DOHH2 (cell line): Measurements from ENCODE around the gene DOCK10.

Source experiments
- H3F3A ChIP-seq: fragments of 200-600 bp; sonication (generic), shearing (Covaris generic); 2 replicates; pipeline ENCODE4 v1.6.0; 2016; ENCODE audit warnings: antibody characterized with exemption, mild to moderate bottlenecking; ENCODE audit not compliant: control insufficient read depth, insufficient read depth
- H3K27ac ChIP-seq: fragments of 200-600 bp; sonication (generic); 2 replicates; pipeline ENCODE4 v1.5.1; 2014; ENCODE audit warnings: low read depth, mild to moderate bottlenecking, low read length, moderate library complexity
- H3K27me3 ChIP-seq: fragments of 200-600 bp; sonication (generic); 2 replicates; pipeline ENCODE4 v1.6.1; 2014; ENCODE audit warnings: mild to moderate bottlenecking, low read length, mixed read lengths; ENCODE audit not compliant: control insufficient read depth
- H3K36me3 ChIP-seq: fragments of 200-600 bp; sonication (generic); 2 replicates; pipeline ENCODE4 v1.6.1; 2014; ENCODE audit warnings: mild to moderate bottlenecking, low read length, moderate library complexity, mixed read lengths; ENCODE audit not compliant: control insufficient read depth
- H3K4me1 ChIP-seq: fragments of 200-600 bp; sonication (generic); 2 replicates; pipeline ENCODE4 v1.6.1; 2014; ENCODE audit warnings: mild to moderate bottlenecking, low read length, mixed read lengths; ENCODE audit not compliant: control insufficient read depth
- H3K4me2 ChIP-seq: fragments of 200-600 bp; sonication (generic); 2 replicates; pipeline ENCODE4 v1.6.0; 2014; ENCODE audit warnings: mild to moderate bottlenecking, low read length, moderate library complexity
- H3K4me3 ChIP-seq: fragments of 200-600 bp; sonication (generic); 2 replicates; pipeline ENCODE4 v1.5.1; 2014; ENCODE audit warnings: mild to moderate bottlenecking, low read length, mixed read lengths
- H3K79me2 ChIP-seq: fragments of 200-600 bp; sonication (generic); 2 replicates; pipeline ENCODE4 v1.6.1; 2014; ENCODE audit warnings: mild to moderate bottlenecking, low read length, mixed read lengths; ENCODE audit not compliant: control insufficient read depth
- H3K9me2 ChIP-seq: fragments of 200-600 bp; sonication (generic); replicated peaks from 2 replicates; pipeline ENCODE4 v1.6.1; 2014; ENCODE audit warnings: mild to moderate bottlenecking, low read length, mixed read lengths; ENCODE audit not compliant: control insufficient read depth
- H3K9me3 ChIP-seq: fragments of 200-600 bp; sonication (generic); 2 replicates; pipeline ENCODE4 v1.6.1; 2014; ENCODE audit warnings: antibody characterized with exemption, low read length, mixed read lengths; ENCODE audit not compliant: control insufficient read depth, insufficient read depth
- H4K20me1 ChIP-seq: fragments of 200-600 bp; sonication (generic); 2 replicates; pipeline ENCODE4 v1.6.0; 2014; ENCODE audit warnings: low read depth, mild to moderate bottlenecking, antibody characterized with exemption, low read length, moderate library complexity; ENCODE audit not compliant: control insufficient read depth, insufficient read depth
- EZH2phosphoT487 ChIP-seq: fragments of 200-600 bp; sonication (generic); IDR thresholded peaks from 2 replicates; pipeline ENCODE4 v1.6.1; 2017; ENCODE audit warnings: borderline replicate concordance, mild to moderate bottlenecking, antibody characterized with exemption, low read length, moderate library complexity, mixed read lengths
- TF ChIP-seq, protein P1 (sequence below): fragments of 200-600 bp; sonication (generic); IDR thresholded peaks from one replicate; pipeline ENCODE4 v1.5.1; 2014; ENCODE audit warnings: antibody characterized with exemption, mild to moderate bottlenecking, low read depth, low read length; ENCODE audit not compliant: poor library complexity, severe bottlenecking

Gene DOCK10

DNA sequence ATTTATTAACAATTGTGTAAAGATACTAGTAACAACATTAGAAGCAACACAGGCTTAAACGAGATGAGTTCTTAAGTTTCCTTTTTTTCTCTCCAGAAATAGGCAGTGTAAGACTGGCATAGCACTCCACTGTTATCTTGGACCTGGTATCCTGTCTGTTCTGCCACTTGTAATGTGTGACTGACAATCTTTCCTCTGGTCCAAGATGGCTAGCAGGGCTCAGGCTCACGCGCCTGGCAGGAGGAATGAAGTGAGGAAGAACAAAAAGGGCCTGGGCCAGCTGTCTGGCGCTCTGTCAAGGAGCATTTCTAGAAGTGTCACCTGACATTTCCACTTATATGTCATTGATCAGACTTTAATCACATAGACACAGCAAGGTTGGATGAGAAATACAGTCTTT lies 294.5 kb downstream of the DOCK10 start:
- no peak overlapping the region for H3K27ac ChIP-seq
- 0 out of 2 replicates have a peak, but pooled peaks cover 3% of the 10 kb centered on the region for H3K36me3 ChIP-seq
- TF ChIP-seq, protein P1, sequence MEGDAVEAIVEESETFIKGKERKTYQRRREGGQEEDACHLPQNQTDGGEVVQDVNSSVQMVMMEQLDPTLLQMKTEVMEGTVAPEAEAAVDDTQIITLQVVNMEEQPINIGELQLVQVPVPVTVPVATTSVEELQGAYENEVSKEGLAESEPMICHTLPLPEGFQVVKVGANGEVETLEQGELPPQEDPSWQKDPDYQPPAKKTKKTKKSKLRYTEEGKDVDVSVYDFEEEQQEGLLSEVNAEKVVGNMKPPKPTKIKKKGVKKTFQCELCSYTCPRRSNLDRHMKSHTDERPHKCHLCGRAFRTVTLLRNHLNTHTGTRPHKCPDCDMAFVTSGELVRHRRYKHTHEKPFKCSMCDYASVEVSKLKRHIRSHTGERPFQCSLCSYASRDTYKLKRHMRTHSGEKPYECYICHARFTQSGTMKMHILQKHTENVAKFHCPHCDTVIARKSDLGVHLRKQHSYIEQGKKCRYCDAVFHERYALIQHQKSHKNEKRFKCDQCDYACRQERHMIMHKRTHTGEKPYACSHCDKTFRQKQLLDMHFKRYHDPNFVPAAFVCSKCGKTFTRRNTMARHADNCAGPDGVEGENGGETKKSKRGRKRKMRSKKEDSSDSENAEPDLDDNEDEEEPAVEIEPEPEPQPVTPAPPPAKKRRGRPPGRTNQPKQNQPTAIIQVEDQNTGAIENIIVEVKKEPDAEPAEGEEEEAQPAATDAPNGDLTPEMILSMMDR, result no peak
- TF ChIP-seq EZH2phosphoT487, result no peak
- H3K9me2 ChIP-seq, result no peaks in the 10 kb centered on the region
- H3F3A ChIP-seq, result no peaks in the 10 kb centered on the region
- peaks cover 18% of the 10 kb centered on the region for H3K4me1 ChIP-seq
- no peak overlapping the region for H3K4me3 ChIP-seq
- no peak overlapping the region for H3K4me2 ChIP-seq
- no peaks in the 10 kb centered on the region for H3K27me3 ChIP-seq
- no peaks in the 10 kb centered on the region for H4K20me1 ChIP-seq
- no peaks in the 10 kb centered on the region for H3K9me3 ChIP-seq
- H3K79me2 ChIP-seq, result no peaks in the 10 kb centered on the region

GRCh38 chr2:224736227-224736626 lies 306.0 kb downstream of the DOCK10 start:
- Histone ChIP-seq H3K27ac (no peak overlapping the region), H3K9me3 (peaks cover 22% of the 10 kb centered on the region), H3K27me3 (no peaks in the 10 kb centered on the region), H3K4me3 (no peak overlapping the region), H3K79me2 (no peaks in the 10 kb centered on the region), H3K36me3 (no peaks in the 10 kb centered on the region), H3F3A (no peaks in the 10 kb centered on the region), H3K9me2 (no peaks in the 10 kb centered on the region), H3K4me1 (no peaks in the 10 kb centered on the region), H3K4me2 (no peak overlapping the region), H4K20me1 (no peaks in the 10 kb centered on the region)
- TF ChIP-seq EZH2phosphoT487, result no peak
- TF ChIP-seq, protein P1, result no peak

DNA sequence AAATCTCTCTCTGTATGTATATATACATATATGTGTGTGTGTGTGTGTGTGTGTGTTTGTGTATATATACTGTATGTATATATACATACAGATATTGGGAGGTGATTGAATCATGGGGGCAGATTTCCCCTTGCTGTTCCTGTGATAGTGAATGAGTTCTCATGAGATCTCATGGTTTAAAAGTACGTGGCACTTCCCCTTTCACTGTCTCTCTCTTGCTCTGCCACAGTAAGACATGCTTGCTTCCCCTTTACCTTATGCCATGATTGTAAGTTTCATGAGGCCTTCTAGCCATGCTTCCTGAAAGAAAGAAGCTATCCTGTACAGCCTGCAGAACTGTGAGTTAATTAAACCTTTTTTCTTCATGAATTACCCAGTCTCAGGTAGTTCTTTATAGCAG lies 307.3 kb downstream of the DOCK10 start:
- Histone ChIP-seq H3K36me3 (no peaks in the 10 kb centered on the region), H3K4me3 (no peak overlapping the region), H3K9me3 (peaks cover 22% of the 10 kb centered on the region), H3F3A (no peaks in the 10 kb centered on the region), H3K27me3 (no peaks in the 10 kb centered on the region), H3K9me2 (no peaks in the 10 kb centered on the region), H3K79me2 (no peaks in the 10 kb centered on the region), H3K4me1 (no peaks in the 10 kb centered on the region), H3K27ac (no peak overlapping the region), H4K20me1 (no peaks in the 10 kb centered on the region), H3K4me2 (no peak overlapping the region)
- TF ChIP-seq EZH2phosphoT487, result no peak
- TF ChIP-seq, protein P1, result no peak

- no peaks in the 10 kb centered on the region for H3K9me2 ChIP-seq
- H3F3A ChIP-seq, result no peaks in the 10 kb centered on the region
- H3K4me3 ChIP-seq, result no peak overlapping the region
Observed at GRCh38 chr2:224731665-224732064, 310.6 kb downstream of the DOCK10 start.

More at GRCh38 chr2:224731665-224732064, 310.6 kb downstream of the DOCK10 start:
- H3K79me2 ChIP-seq, result no peaks in the 10 kb centered on the region
- no peak overlapping the region for H3K4me2 ChIP-seq
- H3K27me3 ChIP-seq, result no peaks in the 10 kb centered on the region
- no peak overlapping the region for H3K27ac ChIP-seq
- no peaks in the 10 kb centered on the region for H3K36me3 ChIP-seq
- H3K4me1 ChIP-seq, result no peaks in the 10 kb centered on the region
- H4K20me1 ChIP-seq, result no peaks in the 10 kb centered on the region
- TF ChIP-seq EZH2phosphoT487, result no peak
- TF ChIP-seq, protein P1, result no peak
- peaks cover 12% of the 10 kb centered on the region for H3K9me3 ChIP-seq
